ENCODE measurements around the gene NOL12.
"Not testable (repeated sequence)": the region's sequence is repeated elsewhere in the genome, so short reads cannot be mapped to it uniquely, and the experiment has no call there.

Gene NOL12

DNA sequence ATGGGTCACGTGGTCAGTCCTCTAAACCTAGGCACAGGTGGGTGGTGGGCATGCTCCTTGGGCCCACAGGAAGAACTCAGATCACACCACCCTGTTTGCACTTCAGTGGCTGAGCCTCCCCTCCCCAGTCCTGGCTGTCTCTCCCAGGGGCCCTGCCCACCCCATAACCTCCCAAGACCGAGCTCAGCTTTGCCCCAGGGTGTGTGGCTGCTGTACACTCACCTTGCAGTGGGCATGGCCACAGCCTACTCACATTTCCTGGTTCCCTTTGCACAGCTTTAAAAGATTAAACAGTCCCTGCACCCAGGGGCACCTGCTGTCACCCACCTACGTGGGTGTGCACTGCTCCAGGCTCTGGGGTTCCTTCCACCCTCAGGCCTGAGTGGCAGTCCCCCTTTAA, 24.5 kb downstream of the NOL12 start:
- H3K4me3 ChIP-seq (ENCODE audit: low read depth, low read length): no peak overlapping the region

DNA sequence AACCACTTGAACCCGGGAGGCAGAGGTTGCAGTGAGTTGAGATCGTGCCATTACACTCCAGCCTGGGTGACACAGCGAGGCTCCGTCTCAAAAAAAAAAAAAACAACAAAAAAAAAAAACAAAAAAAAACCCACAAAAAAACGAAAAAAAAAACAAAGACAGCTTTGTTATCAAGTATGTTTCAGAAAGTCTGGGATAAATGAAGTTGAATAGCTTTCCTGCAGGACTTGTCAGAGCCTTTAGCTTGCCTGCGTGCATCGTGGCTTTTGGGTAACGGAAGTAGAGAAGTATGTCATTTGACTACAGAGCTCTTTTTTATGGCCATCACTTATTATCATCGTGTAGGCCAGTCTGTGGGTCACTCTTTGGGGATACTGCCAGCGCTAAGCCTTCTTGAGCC, 25.3 kb downstream of the NOL12 start:
- no peak overlapping the region for H3K4me3 ChIP-seq (ENCODE audit: low read depth, low read length)

- no peak overlapping the region for H3K4me3 ChIP-seq (ENCODE audit: low read depth, low read length)
Observed at GRCh38 chr22:37713761-37714160, 27.6 kb downstream of the NOL12 start.

DNA sequence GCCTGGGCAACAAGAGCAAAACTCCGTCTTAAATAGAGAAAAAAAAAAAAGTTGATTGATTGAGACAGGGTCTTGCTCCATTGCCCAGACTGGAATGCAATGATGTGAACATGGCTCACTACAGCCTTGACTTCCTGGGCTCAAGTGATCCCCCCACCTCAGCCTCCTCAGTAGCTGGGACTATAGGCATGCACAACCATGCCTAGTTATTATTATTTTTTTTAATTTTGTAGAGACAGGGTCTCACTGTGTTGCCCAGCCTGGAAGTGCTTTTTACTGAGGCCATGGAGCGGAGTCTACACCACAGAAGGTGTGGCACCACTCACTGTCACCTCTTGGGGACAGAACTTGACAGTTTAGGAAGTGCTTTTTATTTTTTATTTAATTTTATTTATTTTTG, 28.5 kb downstream of the NOL12 start:
- H3K4me3 ChIP-seq (ENCODE audit: low read depth, low read length): no peak overlapping the region

DNA sequence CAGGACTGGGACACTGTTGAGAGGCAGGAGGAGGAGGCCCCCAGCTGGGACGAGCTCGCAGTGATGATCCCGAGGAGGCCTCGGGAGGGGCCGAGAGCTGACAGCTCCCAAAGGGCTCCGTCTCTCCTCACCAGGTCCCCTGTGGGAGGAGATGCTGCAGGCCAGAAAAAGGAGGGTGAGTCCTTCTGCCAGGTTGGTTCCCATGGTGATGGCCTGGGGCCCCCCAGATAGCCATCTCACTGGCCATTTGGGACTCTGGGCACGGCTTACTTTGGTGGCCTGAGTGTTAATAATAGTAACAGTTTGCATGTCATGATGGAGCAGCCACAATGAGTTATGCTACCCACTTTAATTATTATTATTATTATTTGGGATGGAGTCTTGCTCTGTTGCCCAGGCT, 29.6 kb downstream of the NOL12 start:
- H3K4me3 ChIP-seq (ENCODE audit: low read depth, low read length): no peak overlapping the region

DNA sequence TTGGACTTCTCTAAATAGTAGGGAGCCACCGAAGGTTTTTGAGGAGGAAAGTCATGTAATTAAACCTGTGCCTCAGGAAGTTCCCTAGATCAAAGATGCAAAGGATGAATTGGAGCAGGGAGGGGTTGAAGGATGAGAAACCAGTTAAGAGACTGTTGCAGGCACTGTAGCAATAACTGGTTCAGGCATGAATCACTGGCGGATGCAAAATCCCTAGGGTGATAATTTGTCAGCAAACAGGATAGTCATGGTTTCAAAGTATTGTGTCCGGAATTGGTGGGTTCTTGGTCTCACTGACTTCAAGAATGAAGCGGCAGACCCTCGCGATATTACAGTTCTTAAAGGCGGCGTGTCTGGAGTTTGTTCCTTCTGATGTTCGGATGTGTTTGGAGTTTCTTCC, 30.6 kb downstream of the NOL12 start:
- H3K4me3 ChIP-seq (ENCODE audit: low read depth, low read length): no peak overlapping the region

DNA sequence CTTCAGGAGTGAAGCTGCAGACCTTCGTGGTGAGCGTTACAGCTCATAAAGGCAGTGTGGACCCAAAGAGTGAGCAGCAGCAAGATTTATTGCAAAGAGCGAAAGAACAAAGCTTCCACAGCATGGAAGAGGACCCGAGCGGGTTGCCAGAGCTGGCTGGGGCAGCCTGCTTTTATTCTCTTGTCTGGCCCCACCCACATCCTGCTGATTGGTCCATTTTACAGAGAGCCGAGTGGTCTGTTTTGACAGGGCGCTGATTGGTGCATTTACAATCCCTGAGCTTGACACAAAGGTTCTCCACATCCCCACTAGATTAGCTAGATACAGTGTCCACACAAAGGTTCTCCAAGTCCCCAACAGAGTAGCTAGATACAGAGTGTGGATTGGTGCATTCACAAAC, 31.1 kb downstream of the NOL12 start:
- H3K4me3 ChIP-seq (ENCODE audit: low read depth, low read length): not testable (repeated sequence)

DNA sequence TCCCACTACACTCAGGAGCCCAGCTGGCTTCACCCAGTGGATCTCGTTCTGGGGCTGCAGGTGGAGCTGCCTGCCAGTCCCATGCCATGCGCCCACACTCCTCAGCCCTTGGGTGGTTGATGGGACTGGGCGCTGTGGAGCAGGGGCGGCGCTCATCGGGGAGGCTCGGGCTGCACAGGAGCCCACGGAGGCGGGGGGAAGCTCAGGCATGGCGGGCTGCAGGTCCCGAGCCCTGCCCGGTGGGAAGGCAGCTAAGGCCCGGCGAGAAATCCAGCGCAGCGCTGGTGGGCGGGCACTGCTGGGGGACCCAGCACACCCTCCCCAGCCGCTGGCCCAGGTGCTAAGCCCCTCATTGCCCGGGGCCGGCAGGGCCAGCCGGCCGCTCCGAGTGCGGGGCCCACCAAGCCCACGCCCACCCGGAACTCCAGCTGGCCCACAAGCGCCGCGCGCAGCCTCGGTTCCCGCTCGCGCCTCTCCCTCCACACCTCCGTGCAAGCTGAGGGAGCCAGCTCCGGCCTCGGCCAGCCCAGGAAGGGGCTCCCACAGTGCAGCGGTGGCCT, 31.7 kb downstream of the NOL12 start:
- not testable (repeated sequence) for H3K4me3 ChIP-seq (ENCODE audit: low read depth, low read length)

- H3K4me3 ChIP-seq (ENCODE audit: low read depth, low read length): no peak overlapping the region
Observed at GRCh38 chr22:37725551-37726240, 39.6 kb downstream of the NOL12 start.

DNA sequence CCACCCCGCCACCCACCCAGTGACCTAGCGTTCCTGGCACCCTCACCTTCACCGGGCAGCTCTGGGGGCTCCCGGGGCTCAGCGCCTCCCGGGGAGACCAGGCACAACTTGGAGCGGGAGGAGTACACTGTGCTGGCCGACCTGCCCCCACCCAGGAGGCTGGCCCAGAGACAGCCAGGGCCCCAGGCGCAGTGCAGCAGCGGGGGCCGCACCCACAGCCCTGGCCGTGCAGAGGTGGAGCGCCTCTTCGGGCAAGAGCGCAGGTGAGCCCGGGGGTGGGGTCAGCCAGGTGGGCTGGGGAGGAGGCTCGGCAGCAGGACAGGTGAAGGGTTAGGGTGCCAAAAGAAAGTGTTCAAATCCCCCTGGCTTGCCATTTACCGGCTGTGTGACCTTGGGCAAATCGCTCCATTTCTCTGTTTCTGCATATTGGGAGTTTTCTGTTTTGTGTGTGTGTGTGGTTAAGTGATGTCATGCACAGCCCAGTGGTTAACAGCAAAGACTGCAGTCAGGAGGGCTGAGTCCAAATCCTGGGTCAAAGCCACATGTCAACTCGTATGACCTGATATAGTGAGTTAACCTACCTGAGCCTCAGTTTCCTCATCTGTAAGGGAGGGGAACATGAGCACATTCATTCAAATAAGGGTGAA, 40.2 kb downstream of the NOL12 start:
- H3K4me3 ChIP-seq (ENCODE audit: low read depth, low read length): no peak overlapping the region

DNA sequence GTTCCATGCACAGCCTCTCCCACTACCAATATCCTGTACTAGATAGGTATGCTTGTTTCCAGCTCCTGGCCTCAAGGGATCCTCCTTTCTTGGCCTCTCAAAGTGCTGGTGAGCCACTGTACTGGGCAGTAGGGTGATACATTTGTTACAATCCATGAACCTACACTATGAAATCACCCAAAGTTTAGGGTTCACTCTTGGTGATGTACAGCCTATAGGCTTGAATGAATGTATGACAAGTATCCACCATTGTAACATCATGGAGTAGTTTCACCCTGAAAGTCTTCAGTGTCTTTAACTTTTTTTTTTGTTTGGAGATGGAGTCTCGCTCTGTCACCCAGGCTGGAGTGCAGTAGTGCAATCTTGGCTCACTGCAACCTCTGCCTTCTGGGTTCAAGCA, 42.5 kb downstream of the NOL12 start:
- H3K4me3 ChIP-seq (ENCODE audit: low read depth, low read length): no peak overlapping the region

GRCh38 chr22:37731804-37732471, 45.8 kb downstream of the NOL12 start:
- no peak overlapping the region for H3K4me3 ChIP-seq (ENCODE audit: low read depth, low read length)

GRCh38 chr22:37732699-37733607, 46.8 kb downstream of the NOL12 start:
- no peak overlapping the region for H3K4me3 ChIP-seq (ENCODE audit: low read depth, low read length)

DNA sequence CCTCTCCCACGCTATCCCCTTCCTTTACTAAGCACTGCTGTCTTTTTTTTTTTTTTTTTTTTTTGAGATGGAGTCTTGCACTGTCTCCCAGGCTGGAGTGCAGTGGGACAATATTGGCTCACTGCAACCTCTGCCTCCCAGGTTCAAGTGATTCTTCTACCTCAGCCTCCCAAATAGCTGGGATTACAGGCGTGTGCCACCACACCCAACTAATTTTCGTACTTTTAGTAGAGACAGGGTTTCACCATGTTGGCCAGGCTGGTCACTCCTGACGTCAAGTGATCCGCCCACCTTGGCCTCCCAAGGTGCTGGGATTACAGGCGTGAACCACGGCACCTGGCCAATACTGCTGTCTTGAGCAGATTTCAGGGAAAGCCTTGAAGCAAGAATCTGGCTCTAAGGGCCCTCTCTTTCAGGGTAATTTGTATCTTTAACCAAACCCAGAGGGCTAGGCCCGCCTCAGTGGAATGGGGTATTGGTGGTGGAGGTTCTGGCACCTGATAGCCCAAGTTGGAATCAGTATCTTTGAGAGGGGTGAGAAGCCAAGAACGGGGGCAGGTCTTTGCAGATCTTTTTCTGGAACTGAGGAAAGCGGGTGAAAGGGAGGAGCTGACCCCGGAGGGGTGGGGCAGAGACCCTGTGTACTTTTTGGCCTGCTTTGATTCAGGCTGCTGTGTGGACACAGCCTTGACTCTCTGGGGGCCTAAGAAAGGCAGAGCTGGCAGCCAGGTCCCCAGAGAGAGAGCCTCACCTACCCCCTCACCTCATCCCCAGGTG, 47.7 kb downstream of the NOL12 start:
- no peak overlapping the region for H3K4me3 ChIP-seq (ENCODE audit: low read depth, low read length)

DNA sequence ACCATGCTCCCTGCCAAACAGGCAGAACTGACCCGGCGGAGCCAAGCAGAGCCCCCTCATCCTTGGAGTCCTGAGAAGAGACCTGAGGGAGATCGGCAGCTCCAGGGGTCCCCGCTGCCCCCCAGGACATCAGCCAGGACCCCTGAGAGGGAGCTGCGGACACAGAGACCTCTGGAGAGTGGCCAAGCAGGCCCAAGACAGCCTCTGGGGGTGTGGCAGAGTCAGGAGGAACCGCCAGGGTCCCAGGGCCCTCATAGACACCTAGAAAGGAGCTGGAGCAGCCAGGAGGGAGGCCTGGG, 48.2 kb downstream of the NOL12 start:
- no peak overlapping the region for H3K4me3 ChIP-seq (ENCODE audit: low read depth, low read length)

- H3K4me3 ChIP-seq (ENCODE audit: low read depth, low read length): no peak overlapping the region
Observed at GRCh38 chr22:37734964-37735451, 48.9 kb downstream of the NOL12 start.

DNA sequence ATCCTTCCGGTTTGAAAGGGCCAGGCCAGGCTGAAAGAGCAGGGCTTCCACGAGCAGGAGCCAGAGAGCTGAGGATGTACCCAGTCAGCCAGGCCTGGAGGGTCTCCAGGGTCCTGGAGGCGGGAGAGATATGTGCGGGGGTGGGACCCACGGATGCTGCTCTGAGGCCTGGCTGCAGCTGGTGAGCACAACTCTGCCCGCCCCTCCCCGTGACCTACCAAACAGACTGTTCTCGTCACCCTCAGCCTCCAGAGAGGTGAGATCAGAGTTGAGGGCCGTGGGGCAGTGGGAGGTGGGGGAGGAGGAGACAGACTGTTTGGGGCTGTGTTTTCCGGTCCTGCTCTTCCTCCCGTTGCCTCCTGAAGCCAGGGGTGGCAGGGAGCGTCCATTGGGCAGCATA, 52.9 kb downstream of the NOL12 start:
- no peak overlapping the region for H3K4me3 ChIP-seq (ENCODE audit: low read depth, low read length)

DNA sequence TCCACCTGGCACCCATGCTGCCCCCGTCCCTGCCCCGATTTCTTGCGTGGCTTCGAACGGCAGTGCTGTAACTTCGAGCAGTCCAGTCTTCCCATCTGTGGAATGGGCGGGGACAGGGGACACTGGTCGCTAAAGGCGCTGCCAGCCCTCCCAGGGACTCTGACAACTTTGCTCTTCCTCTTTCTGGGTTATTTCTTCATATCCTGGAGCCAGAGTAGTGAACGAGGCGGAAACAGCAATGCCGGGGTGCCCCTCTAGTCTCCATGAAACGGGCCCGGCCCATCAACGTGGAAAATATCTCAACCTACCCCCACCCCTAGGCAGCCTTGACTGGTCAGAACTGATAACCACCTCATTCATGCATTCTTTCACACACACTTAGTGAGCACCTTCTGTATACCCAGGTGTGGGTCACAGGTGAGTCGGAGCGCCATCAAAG, 53.5 kb downstream of the NOL12 start:
- H3K4me3 ChIP-seq (ENCODE audit: low read depth, low read length): no peak overlapping the region

- no peak overlapping the region for H3K4me3 ChIP-seq (ENCODE audit: low read depth, low read length)
Observed at GRCh38 chr22:37740455-37741311, 54.5 kb downstream of the NOL12 start.
